Panc1 (cell line): ENCODE data around the gene CRB3.

Source experiments
- POLR2AphosphoS5 ChIP-seq: IDR thresholded peaks from 2 replicates; pipeline ENCODE4 v1.6.1; 2012; ENCODE audit warnings: mild to moderate bottlenecking, low read depth, low read length, moderate library complexity
- SIN3A ChIP-seq: IDR thresholded peaks from 2 replicates; pipeline ENCODE4 v1.6.1; 2012; ENCODE audit warnings: low read depth, mild to moderate bottlenecking, low read length, moderate library complexity, borderline replicate concordance; ENCODE audit not compliant: insufficient read depth
- TF ChIP-seq, protein P1 (sequence below): fragments of 450-650 bp; IDR thresholded peaks from 2 replicates; pipeline ENCODE4 v1.5.1; 2017; ENCODE audit warnings: mild to moderate bottlenecking

DNA sequence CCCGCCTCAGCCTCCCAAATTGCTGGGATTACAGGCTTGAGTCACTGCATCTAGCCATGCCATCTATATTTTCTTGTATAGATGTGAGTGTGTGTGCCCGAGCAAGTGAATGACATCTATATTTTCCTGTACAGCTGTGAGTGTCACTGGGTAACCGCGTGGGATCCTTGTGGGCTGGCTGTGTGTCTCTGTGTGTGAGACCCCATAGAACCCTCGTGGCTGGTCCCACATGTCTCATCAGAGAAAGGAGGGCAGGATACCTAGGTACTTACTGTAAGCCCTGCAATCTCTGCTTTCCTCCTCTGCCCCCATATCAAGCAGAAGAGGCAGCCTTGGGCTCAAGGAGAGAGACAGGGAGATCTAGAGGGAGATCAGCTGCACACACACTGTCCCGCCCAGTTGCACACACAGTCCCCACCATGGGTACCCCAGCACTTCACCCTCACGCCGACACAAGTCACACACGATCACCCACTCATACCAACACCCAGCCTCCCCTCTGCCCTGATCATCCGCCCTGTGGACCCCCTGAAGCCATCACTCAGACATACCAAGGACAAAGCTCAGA is 16.9 kb downstream of the CRB3 start:
- TF ChIP-seq, protein P1, sequence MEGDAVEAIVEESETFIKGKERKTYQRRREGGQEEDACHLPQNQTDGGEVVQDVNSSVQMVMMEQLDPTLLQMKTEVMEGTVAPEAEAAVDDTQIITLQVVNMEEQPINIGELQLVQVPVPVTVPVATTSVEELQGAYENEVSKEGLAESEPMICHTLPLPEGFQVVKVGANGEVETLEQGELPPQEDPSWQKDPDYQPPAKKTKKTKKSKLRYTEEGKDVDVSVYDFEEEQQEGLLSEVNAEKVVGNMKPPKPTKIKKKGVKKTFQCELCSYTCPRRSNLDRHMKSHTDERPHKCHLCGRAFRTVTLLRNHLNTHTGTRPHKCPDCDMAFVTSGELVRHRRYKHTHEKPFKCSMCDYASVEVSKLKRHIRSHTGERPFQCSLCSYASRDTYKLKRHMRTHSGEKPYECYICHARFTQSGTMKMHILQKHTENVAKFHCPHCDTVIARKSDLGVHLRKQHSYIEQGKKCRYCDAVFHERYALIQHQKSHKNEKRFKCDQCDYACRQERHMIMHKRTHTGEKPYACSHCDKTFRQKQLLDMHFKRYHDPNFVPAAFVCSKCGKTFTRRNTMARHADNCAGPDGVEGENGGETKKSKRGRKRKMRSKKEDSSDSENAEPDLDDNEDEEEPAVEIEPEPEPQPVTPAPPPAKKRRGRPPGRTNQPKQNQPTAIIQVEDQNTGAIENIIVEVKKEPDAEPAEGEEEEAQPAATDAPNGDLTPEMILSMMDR = no peak
- TF ChIP-seq SIN3A (no peak), POLR2AphosphoS5 (no peak)
